PC-3 (cell line): ENCODE measurements around the gene SRGAP1. TPM values are rescaled to one million over a fixed set of nuclear protein-coding genes. Genes with fewer than 3 reads are reported as not detected.

ENCODE experiments used
- ATAC-seq: fragments of 200-7000 bp; cut with Tn5 transposase; 2 replicates; pipeline ENCODE4 v1.9.1; 2020; ENCODE audit warnings: mild to moderate bottlenecking, moderate library complexity
- BruUV-seq: library from RNA; stranded (reverse); fragments of 400-500 nt; replicated peaks from 2 replicates; lab custom pipeline; 2021; lab: Mats Ljungman, UMichigan
- CTCF ChIA-PET: fragments of 300-600 bp; sonication (Branson Sonifier 250); formaldehyde crosslinking; loops from one replicate; lab custom pipeline; 2022; ENCODE audit warnings: antibody characterized with exemption; lab: Charles Lee
- POLR2A ChIA-PET: fragments of 300-600 bp; sonication (Branson Sonifier 250); formaldehyde crosslinking; loops from one replicate; lab custom pipeline; 2022; ENCODE audit warnings: antibody characterized with exemption; ENCODE audit not compliant: unreplicated experiment; lab: Charles Lee
- DNase-seq: peaks from one replicate; pipeline ENCODE4 v3.0.0-alpha.2; 2015
- H2AFZ ChIP-seq: fragments of 300-600 bp; sonication (generic); 2 replicates; pipeline ENCODE4 v1.6.0; 2016; ENCODE audit warnings: antibody characterized with exemption, low read length
- H3F3A ChIP-seq: fragments of 300-600 bp; sonication (generic); one replicate; pipeline ENCODE4 v1.6.0; 2017; ENCODE audit warnings: antibody characterized with exemption, low read length, control low read depth, mild to moderate bottlenecking; ENCODE audit not compliant: unreplicated experiment
- H3K27ac ChIP-seq: fragments of 300-600 bp; sonication (generic); 2 replicates; pipeline ENCODE4 v1.5.1; 2016; ENCODE audit warnings: mild to moderate bottlenecking, low read length
- H3K27me3 ChIP-seq: fragments of 300-600 bp; sonication (generic); 2 replicates; pipeline ENCODE4 v1.6.1; 2016; ENCODE audit warnings: low read length, mixed read lengths
- H3K36me3 ChIP-seq: fragments of 300-600 bp; sonication (generic); 2 replicates; pipeline ENCODE4 v1.6.1; 2016; ENCODE audit warnings: low read depth, mixed run types, low read length, mixed read lengths
- H3K4me1 ChIP-seq: fragments of 300-600 bp; sonication (generic); 2 replicates; pipeline ENCODE4 v1.5.1; 2016; ENCODE audit warnings: low read length; ENCODE audit not compliant: insufficient read depth
- H3K4me2 ChIP-seq: fragments of 300-600 bp; sonication (generic); 2 replicates; pipeline ENCODE4 v1.6.0; 2016; ENCODE audit warnings: low read length
- H3K4me3 ChIP-seq: fragments of 300-600 bp; sonication (generic); 2 replicates; pipeline ENCODE4 v1.5.1; 2016; ENCODE audit warnings: mild to moderate bottlenecking, low read length, mixed read lengths
- H3K79me2 ChIP-seq: fragments of 300-600 bp; sonication (generic); 2 replicates; pipeline ENCODE4 v1.6.1; 2017; ENCODE audit warnings: low read length, mixed read lengths
- H3K9ac ChIP-seq: fragments of 300-600 bp; sonication (generic); 2 replicates; pipeline ENCODE4 v1.6.0; 2016; ENCODE audit warnings: mild to moderate bottlenecking, low read length
- H3K9me2 ChIP-seq: fragments of 300-600 bp; sonication (generic); replicated peaks from 2 replicates; pipeline ENCODE4 v1.6.1; 2016; ENCODE audit warnings: mixed run types, low read length, mixed read lengths
- H3K9me3 ChIP-seq: fragments of 300-600 bp; sonication (generic); 2 replicates; pipeline ENCODE4 v1.6.1; 2016; ENCODE audit warnings: low read length, mixed read lengths
- H4K20me1 ChIP-seq: fragments of 300-600 bp; sonication (generic); 2 replicates; pipeline ENCODE4 v1.6.1; 2016; ENCODE audit warnings: low read length, mixed read lengths
- EZH2 ChIP-seq: fragments of 300-600 bp; sonication (generic); IDR thresholded peaks from one replicate; pipeline ENCODE4 v1.6.1; 2017; ENCODE audit warnings: antibody characterized with exemption, mild to moderate bottlenecking, low read length; ENCODE audit not compliant: unreplicated experiment
- EZH2phosphoT487 ChIP-seq: fragments of 300-600 bp; sonication (generic); IDR thresholded peaks from 2 replicates; pipeline ENCODE4 v1.6.1; 2018; ENCODE audit warnings: mild to moderate bottlenecking, antibody characterized with exemption, low read length, borderline replicate concordance
- intact Hi-C: fragments of 100-400 bp; cut with micrococcal nuclease; formaldehyde crosslinking; loops from 2 replicates; pipeline ENCODE4 v1.9.0; 2023
- total RNA-seq: library from RNA; depleted of rRNA; stranded (reverse); fragments of >200 nt; gene quantifications from 2 replicates; pipeline ENCODE4 v1.2.3, GENCODE V29; 2014
- TF ChIP-seq, protein P1 (sequence below): fragments of 300-600 bp; sonication (generic); conservative IDR thresholded peaks from 2 replicates; pipeline ENCODE4 v1.5.1; 2017; ENCODE audit warnings: antibody characterized with exemption, low read depth, mild to moderate bottlenecking, low read length

The SRGAP1 gene
- total RNA-seq, 1 experiment from 2014 or later: 11.0 TPM

DNA sequence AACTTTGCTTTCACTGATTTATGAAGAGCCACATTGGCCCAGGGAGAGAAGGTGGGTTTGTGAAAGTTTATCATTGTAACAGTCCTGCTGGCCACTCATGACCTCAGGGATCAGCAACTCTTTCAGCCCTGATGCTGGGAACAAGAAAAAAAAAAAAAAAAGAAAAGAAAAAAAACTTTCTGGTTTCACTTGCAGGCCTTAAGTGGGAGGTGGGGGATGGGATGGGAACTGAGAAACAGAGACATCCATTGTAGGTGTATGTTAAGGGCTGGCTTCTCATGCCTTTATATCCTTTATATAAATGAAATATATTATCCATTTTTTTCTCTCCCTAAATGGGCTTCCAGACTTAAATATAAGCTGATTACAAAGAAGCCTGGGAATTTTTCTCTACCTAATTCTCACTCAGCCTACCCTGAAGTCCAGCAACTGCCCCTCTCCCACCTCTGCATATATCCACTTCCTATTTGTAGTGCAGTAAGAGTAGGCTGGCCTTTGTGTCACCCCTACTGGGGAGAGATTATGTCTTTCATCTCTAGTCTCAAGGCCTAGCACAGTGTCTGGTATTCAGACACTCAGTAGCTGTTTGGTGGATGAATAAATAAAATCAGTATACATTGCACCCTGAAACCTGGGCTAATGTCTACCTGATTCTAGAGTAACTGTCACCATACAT, 190.5 kb downstream of the SRGAP1 start:
- intact Hi-C loops: no loop called here
- ATAC-seq (no peak), DNase-seq (no peak)
- ChIA-PET POLR2A (no interaction called here), CTCF (no interaction called here)
- no TSS peak for BruUV-seq
- Histone ChIP-seq H4K20me1 (no peaks in the 10 kb centered on the region), H3K4me2 (no peak overlapping the region), H3K4me3 (no peak overlapping the region), H3K4me1 (0 out of 2 replicates have a peak, but pooled peaks cover 8% of the 10 kb centered on the region), H3K9ac (no peak overlapping the region), H3K36me3 (peaks cover 12% of the 10 kb centered on the region), H2AFZ (no peak overlapping the region), H3K27me3 (no peaks in the 10 kb centered on the region), H3K27ac (no peak overlapping the region), H3F3A (no peaks in the 10 kb centered on the region), H3K9me3 (no peaks in the 10 kb centered on the region), H3K79me2 (0 out of 2 replicates have a peak, but pooled peaks cover 4% of the 10 kb centered on the region), H3K9me2 (no peaks in the 10 kb centered on the region)
- TF ChIP-seq EZH2phosphoT487 (no peak), EZH2 (no peak)
- TF ChIP-seq, protein P1, sequence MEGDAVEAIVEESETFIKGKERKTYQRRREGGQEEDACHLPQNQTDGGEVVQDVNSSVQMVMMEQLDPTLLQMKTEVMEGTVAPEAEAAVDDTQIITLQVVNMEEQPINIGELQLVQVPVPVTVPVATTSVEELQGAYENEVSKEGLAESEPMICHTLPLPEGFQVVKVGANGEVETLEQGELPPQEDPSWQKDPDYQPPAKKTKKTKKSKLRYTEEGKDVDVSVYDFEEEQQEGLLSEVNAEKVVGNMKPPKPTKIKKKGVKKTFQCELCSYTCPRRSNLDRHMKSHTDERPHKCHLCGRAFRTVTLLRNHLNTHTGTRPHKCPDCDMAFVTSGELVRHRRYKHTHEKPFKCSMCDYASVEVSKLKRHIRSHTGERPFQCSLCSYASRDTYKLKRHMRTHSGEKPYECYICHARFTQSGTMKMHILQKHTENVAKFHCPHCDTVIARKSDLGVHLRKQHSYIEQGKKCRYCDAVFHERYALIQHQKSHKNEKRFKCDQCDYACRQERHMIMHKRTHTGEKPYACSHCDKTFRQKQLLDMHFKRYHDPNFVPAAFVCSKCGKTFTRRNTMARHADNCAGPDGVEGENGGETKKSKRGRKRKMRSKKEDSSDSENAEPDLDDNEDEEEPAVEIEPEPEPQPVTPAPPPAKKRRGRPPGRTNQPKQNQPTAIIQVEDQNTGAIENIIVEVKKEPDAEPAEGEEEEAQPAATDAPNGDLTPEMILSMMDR: no peak

DNA sequence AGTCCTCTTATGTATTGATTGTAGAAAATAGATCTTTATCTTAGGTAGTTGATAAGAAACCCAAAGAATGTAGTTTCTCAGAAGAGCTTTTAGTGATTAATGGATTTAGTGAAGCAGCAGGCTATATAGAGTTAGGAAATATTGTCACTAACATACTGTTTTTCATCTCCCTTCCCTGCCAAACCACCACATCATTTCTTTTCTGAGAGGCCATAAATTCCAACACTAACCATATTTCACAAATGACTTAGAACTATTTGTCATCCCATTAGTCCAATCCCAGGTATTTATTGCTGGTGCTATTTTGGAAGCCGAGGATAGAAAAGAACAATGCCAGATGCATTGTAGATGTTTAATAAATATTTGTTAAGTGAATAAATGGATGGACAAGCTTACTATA, 191.9 kb downstream of the SRGAP1 start:
- BruUV-seq: no TSS peak
- Histone ChIP-seq H3K27ac (peak overlapping the region; percentile 20; the same call in 1 of the 2 replicates), H3K4me3 (no peak overlapping the region), H3K9me3 (no peaks in the 10 kb centered on the region), H3K9me2 (no peaks in the 10 kb centered on the region), H2AFZ (no peak overlapping the region), H3K4me1 (0 out of 2 replicates have a peak, but pooled peaks cover 8% of the 10 kb centered on the region), H3K36me3 (peaks cover 8% of the 10 kb centered on the region), H4K20me1 (no peaks in the 10 kb centered on the region), H3K9ac (no peak overlapping the region), H3K79me2 (0 out of 2 replicates have a peak, but pooled peaks cover 4% of the 10 kb centered on the region), H3K4me2 (no peak overlapping the region), H3K27me3 (no peaks in the 10 kb centered on the region), H3F3A (no peaks in the 10 kb centered on the region)
- ChIA-PET POLR2A (interaction anchor here (0.8 kb wide), 1 partner anchor 183 kb away, joined by 7 read pairs; no protein-coding TSS in a partner anchor), CTCF (no interaction called here)
- ATAC-seq (peak; percentile 43), DNase-seq (peak; percentile 36)
- no peak for TF ChIP-seq EZH2phosphoT487
- TF ChIP-seq, protein P1: no peak
- no peak for TF ChIP-seq EZH2
- intact Hi-C loops: no loop called here

DNA sequence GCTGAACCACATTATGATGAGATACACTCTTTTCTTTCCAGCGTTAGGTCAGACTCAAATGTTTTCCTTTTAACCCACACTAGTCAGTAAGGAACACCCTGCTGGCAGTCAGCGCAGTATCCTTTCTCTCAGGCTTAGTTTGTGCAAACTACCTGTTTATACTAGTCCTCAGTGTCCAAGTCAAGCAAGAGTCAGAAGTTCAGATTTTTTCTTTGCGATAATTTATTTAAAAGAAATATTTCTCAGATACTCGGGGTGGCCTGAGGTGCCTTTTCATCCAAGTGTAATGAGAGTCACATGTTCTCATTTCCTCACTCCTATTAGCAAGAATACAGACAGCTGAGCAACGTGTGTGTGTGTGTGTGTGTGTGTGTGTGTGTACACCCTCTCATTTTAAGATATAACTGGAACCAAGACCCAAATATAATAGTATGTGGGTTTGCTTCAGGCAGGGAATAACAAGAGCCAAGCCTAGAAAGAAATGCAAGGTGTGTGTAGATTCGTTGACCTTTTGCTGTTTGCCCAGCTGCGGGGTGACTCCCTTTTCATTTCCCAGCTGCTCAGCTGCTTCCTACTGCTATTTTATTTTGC, 194.9 kb downstream of the SRGAP1 start:
- POLR2A ChIA-PET: interaction anchor here (0.5 kb wide), 1 partner anchor 16 kb away, joined by 4 read pairs; no protein-coding TSS in a partner anchor

More for the DNA sequence above, 194.9 kb downstream of the SRGAP1 start:
- Histone ChIP-seq H3K9me2 (no peaks in the 10 kb centered on the region), H3K4me2 (no peak overlapping the region), H3K27ac (no peak overlapping the region), H3K9ac (no peak overlapping the region), H3K4me3 (no peak overlapping the region), H3F3A (no peaks in the 10 kb centered on the region), H4K20me1 (no peaks in the 10 kb centered on the region), H3K79me2 (0 out of 2 replicates have a peak, but pooled peaks cover 4% of the 10 kb centered on the region), H3K27me3 (no peaks in the 10 kb centered on the region), H2AFZ (no peak overlapping the region), H3K4me1 (0 out of 2 replicates have a peak, but pooled peaks cover 8% of the 10 kb centered on the region), H3K36me3 (peaks cover 9% of the 10 kb centered on the region; the same call in 1 of the 2 replicates), H3K9me3 (no peaks in the 10 kb centered on the region)
- DNase-seq (no peak), ATAC-seq (no peak)
- TF ChIP-seq EZH2phosphoT487: no peak
- no peak for TF ChIP-seq EZH2
- TF ChIP-seq, protein P1: no peak
- intact Hi-C loops: no loop called here
- no TSS peak for BruUV-seq
- CTCF ChIA-PET: no interaction called here
